NCI-H2029 (cell line): ENCODE results near the gene KL.

Source experiments
- DNase-seq: peaks from one replicate; lab custom pipeline; 2025; lab: John Stamatoyannopoulos, UW

KL gene

DNA sequence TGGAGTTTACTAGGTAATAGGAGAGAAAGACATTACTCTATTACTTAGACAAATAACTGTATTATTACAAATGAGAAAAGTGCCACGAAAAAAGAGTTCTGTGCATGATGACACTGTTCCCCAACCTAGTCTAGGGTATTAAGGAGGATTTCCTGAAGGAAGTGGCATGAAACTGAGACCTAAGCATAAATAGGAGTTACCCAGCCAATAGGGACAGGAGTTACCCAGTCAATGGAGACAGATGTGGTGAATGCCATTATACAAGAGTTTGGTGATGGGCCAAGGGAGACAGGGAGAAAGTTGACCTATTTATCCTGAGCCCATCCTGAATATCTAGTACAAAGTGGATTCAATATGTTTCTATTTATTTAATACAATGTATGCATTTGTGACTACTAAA is 65.4 kb downstream of the KL start:
- no peak for DNase-seq

DNA sequence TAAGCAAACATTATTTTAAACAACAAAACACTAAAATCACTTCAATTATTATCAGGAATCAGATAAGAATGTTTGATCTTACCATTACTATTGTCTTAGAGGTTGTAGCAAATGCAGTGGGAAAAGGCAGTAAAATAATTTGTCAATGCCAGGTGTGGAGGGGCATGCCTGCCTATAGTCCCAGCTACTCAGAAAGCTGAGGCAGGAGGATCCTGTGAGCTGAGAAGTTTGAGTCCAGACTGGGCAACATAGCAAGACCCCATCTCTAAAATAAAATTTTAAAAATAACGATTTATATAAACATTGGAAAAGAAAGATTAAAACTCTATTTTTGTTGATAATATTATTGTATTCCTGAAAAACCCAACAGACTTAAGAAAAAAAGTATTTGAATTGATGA is 66.8 kb downstream of the KL start:
- no peak for DNase-seq

DNA sequence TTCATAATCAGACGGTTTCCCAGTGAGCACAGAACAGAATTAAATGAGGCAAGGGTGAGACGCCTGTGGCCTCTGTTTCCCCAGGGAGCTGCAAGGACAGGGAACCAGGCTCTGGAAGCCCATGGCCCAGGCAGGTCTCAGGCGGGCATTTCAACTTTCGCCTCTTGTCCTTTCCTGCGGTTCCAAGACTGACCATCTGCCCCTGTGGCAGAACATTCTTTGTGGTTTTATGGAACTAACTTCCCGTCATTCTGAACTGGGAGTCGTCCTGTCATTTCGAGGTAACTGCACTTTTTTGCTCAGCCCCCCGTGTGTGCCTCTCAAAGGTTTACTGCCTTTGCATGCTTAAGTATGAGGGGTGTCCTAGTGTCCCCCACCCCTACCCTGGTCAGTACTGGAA is 70.9 kb downstream of the KL start:
- DNase-seq: no peak

DNA sequence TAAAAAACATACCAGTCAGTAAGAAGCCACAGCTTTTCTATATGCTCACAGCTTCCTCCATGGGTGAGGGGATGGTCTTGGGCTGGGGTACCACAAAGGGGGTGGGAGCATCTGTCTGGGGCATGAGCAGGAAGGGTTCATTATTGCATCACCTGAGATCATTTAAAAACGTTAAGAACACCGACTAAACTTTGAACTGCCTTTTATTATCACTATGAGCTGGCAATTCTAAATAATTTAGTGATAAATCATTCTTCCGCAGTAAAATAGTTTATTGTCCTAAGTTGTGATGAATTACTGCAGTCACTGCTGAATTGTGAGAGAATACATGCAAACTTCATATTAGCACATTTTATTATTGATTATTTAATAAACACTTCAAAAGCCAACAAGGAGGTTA is 71.6 kb downstream of the KL start:
- DNase-seq: no peak

DNA sequence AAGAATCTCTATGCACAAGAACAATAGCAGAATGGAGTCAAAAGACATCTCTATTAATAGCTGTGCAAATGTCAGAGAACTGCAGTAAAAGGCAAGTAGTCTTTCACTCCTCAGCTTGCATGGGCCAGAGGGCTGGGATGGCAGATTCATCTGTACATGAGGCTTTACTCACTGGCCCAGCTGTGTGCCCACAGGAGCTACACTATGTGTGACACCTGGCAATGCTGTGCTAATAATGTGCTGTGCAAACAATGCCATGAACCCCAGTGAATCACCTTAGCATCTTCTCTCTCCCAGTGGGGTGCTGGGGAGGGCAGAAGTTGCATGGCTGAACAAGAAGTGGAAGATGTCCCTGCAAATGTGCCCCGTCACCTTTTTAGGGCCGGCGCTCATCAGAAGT is 73.1 kb downstream of the KL start:
- DNase-seq: no peak

DNA sequence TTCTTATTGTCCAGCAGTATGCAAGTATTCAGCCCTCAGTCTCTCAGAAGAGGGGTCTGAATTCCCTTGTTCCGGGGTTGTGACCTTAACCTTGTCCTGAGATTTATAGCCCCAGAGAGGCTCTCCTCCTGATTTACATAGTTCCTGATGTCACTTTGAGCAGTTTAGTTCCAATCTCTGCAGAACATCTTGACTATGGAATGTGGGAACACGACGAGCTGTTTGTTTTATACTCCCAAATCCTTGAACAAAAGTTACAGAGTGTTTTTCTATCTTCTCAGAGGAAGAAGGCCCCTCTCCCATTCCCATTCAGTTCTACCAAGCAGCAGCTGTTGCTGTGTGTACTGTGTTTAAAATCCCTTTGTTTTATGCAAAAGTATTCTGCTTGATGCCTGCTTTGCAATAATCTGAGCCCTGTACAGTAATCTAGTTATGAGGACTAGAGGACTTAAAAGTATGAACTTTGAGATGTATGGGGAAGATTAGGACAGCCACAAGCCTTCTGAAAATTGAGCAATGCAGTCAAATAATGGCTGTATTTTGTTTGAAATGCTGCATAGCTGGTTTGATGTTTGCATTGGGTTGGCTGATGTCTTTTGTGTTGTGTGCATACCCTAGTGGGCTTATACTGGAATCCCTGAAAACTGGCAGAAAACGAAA is 74.7 kb downstream of the KL start:
- DNase-seq: no peak

DNA sequence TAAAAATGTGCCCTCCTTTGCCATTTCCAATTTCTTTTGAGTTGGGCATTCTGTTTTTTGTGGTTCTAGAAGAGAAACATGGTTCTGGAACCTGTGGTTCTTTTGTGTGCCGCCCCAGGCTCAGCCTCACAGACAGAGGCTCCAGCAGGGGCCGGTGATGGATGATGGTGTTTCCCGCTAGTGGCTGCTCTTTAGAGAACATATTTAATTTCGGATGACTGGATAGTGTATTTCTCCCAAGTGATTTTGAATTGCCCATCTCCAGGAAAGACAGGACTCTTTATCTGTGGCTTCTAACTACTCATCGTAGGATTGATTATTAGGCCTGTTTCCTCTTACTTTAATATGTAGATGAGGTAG is 75.2 kb downstream of the KL start:
- DNase-seq: no peak

DNA sequence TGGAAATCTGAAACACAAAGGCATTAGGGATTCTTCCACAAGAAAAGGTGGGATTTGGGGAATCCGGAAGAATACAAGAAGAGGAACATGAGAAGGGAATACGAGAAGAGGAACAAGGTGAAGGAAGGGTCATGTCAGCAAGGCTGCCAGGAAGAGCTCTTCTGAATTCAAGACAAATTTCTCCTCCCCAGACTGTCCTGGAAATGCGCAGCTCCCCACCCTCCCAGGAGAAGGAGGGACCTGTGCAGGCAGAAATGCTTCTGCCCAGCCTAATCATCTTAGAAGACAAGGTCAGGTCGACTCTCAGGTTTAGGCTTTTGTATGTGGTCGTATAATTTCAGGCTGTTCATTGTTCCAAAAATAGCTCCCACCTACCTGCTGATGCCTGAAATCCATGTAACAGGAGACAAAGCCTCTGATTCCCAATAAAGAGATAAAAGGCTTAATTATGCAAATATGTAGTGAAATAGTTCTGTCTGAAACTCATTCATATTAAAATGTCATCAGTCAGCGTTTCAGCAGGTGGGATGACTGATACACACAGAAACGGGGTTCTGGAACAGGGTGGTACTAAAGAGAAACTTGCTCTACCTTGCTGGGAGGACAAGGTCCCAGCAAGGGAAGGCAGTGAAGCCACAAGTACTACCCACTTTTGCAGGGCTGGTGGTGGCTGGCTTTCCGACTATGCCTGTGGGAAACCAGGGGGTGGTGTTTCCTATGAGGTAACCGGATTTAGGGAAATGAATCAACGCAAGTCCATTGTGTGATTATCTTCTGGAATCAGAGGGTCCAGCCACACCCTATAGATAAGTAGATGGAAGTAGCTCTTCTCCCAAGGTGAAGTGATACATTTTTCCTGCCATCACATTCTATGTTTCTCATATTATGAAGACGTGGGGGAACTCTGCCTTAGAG is 76.1 kb downstream of the KL start:
- DNase-seq: no peak

DNA sequence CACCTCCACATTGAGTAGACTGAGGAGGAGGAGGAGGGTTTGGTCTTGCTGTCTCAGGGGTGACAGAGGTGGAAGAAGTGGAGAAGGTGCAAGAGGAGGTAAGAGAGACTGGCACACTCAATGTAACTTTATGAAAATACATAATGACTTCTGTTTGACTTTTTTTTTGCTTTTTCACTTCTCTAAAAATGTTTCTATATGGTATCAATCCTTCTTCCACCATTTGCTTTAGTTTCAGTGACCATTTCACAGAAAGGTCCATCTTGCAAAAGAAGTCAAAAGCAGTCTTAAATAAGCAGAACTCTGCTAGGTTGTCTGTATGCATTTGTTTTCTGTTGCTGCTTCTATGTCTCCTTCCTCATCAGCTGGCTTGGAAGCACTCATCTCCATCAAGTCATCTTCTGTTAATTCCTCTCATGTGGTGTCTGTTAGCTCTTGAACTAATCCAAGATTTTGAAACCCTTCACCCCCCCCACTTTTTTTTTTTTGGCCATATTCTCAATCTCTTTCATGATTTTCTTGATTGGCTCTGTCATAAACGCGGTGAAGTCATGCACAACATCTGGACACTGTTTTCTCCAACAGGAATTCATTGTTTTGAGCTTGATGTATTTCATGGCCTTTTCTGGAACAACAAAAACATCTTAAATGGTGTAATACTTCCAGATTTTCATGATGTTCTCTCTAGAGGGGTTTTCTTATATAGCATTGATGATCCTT is 80.8 kb downstream of the KL start:
- no peak for DNase-seq

DNA sequence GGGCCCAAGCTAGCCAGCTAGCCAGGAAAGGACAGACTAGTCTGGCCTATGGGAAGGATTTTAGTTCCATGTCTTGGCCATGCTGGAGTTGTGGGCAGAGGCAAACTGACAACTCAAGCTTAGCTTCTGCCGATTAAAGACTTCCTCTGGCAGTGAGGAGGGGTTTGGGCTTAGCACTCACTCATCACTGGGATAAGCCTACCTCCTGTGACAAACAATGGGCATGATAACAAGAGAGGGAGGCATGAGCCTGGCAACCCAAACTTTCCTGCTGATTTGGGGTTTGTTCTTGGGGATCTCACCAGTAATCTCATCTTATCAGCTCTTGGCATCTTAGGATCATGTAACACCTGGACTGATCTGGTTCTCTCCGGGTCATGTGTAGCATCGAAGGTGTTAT is 83.6 kb downstream of the KL start:
- DNase-seq: no peak

DNA sequence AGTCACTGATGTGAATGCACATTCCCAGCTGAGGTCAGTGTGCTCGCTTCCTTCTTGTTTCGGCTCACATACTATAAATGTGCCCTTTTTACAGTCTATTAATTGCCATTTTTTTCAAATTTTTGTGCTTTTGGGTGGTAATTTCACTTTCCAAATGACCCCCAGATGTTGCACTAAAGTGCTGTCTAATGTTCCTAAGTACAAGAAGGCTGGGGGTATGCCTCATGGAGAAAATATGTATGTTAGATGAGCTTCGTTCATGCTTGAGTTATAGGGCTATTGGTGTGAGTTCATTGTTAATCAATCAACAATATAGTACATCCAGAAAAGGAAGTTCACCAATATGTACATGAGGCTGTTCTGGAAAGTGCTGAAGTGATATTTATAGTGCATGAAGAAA is 84.7 kb downstream of the KL start:
- no peak for DNase-seq

DNA sequence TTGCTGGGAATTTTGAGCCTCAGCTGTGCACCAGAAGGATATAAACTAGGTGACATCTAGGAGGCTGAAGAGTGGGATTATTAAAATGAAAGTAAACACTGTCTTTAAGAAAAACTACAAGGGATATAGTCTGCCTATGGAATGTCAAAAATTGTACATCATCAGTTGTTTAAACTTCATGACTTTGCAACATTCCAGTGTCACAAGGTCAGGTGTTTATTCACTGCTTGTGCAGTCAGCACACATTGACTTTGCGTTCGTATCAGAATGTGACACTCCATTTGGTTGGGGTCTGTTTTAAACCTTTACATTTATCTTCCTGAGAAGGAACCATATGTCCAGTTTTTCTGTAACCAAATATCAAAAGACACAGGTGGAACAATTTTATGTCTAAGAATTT is 85.6 kb downstream of the KL start:
- no peak for DNase-seq

DNA sequence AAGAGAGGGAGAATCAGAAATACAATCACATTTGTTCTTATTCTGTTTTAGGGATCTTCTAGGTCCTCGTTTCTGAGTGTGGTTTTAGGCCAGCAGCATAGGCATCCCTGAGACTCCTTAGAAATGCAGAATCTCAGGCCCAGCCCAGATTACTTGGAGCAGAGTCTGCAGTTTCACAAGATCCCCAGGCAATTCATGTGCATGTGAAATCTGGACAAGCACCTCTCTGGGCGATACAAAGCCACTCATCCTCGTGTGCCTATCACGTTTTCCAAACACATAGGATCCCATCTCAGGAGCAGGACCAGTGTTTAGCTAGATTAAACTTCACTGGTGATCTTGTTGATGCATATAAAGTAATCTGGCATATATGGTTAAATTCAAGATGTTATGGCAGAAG is 87.2 kb downstream of the KL start:
- no peak for DNase-seq

DNA sequence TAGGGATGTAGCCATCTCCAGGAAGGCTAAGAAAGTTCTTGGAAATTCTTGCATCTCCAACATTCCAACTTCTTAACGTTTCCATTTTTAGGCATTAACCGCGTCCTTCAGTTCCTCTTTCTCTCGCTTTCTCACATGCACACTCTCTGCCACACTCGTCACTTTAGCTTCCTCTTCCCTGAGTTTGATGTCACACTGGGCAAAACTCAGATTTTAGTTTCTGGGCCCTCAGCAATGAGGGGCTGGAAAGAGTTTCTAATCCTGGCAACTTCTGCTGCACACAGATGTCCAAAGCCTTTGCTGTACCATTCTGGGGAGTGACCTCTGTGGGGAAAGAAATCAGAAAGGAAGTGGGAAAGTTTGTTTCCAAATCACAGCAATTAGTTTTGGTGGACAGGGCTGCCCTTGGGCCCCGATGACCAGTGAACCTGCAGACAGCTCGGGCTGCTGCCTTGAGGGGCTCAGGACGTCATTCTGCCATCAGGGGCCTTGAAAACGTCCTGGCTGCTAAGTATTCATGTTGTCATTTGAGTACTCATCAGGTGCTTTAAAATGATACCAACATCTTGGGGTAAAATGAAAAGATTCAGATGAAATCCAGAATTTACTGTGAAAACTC is 89.3 kb downstream of the KL start:
- no peak for DNase-seq

DNA sequence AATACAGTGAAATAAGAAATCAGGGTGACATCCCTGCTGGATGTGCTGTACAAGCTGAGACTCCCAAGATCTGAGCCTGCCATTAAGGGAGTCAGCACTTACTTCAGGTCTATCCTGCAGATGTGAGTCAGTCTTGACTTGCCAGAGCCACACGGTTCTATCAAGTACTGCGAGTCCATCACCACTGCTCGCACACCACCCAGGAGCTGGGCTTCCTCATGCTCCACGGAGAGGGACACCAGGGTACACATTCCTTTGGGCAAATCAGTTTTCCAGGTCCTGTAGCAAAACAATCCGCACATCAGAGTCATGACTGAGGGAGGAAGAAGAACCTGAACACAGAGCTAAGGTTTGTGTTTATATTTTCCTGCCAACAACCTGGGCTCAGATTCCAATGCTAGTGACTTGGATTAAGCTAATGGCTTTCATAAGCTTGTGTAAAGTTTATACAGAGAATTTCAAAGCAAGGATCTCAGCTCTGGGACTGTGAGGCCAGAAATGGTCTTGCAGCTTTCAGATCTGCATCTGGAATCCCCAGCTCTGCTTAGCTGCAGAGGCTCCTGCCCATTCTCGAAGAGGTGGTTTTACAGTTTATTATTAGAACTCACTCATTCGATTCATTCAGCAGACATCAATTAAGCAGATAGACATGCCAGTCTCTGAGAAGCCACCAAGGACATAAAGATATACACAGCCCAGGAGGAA is 90.6 kb downstream of the KL start:
- no peak for DNase-seq

DNA sequence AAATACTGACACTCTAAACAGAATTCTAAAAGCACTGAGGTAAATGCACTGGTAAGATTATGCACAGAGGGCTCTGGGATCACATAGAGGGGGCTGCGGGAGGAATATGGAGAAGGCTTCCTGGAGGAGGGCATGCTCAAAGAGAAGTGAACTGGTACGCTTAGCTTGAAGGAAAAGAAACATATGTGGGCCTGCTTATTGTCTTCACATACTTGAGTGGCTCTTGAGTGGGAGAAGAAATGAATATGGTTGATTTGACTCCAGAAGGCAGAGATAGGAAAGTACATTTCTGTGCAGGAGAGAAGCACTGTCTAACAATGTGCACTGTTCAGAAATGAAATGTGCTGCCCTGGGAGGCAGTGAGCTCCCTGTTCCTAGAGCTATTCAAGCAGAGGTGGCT is 91.1 kb downstream of the KL start:
- DNase-seq: no peak

DNA sequence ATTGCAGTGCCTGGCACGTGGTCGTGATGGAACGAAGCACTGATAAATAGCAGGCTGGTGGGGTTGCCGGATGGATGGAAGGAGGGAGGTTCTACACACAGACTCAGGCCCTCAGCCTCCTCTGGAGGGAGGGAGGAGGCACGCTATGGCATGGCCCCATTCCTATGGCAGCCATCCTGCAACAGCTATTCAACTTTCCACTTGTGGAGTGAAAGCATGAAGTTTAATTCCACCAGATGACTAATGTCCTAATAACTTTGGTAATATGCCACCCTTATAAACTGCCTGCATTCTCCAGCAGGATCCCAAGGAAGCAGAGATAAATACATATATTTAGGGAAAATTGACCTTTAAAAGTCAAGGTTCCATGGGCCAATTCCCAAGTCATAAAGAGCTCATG is 92.4 kb downstream of the KL start:
- no peak for DNase-seq

DNA sequence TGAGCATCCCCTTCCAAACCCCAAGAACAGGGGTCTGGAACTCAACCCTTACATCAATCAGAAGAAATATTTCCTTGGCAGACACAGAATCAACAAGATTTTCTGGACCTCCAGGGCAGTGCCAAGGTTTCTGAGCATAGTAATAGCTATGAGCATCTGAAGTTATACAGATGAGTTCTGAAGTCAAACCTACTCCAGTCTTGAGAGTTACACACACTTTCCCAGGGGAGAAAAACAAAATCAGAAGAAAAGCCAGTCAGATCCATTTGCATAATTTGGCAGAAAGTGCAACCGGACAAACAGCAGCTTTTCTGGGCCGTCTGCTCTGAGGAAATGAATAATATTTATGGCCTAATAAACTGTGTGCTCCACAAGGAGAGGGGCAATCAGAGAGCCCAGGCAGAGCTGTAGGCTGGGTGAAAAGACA is 93.1 kb downstream of the KL start:
- DNase-seq: no peak

DNA sequence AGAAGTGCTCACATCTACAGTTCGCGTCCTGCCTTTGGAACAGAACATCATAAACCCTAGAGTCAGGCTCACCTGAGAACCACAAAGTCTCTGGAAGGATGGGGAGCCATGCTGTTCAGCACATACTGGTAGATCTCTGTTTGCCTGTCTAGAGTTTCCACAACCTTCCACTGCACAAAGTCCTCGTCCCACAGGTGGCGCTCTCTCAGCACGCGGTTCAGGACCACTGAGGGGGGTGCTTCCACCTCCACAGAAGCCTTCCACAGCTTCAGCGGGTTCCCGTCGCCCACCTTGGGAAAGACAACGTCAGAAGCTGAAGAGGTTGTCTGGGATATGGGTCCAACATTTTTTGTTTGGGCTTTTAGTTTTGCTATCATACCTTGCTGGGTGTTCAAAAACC is 93.6 kb downstream of the KL start:
- no peak for DNase-seq

DNA sequence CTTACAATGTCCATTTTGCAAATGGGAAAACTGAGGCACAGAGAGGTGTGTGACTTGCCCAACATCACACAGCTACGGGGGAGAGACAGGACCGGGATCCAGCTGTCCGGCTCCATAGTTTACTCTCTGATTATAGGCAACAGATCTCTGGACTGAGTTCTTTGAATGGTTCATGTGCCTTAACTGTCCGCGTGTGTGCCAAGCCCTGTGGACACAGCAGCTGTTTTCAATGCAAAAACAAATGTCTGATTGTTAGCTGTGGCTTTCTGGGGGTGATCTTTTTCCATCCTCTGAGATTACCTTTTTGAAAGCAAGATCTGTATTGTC is 94.1 kb downstream of the KL start:
- DNase-seq: no peak

DNA sequence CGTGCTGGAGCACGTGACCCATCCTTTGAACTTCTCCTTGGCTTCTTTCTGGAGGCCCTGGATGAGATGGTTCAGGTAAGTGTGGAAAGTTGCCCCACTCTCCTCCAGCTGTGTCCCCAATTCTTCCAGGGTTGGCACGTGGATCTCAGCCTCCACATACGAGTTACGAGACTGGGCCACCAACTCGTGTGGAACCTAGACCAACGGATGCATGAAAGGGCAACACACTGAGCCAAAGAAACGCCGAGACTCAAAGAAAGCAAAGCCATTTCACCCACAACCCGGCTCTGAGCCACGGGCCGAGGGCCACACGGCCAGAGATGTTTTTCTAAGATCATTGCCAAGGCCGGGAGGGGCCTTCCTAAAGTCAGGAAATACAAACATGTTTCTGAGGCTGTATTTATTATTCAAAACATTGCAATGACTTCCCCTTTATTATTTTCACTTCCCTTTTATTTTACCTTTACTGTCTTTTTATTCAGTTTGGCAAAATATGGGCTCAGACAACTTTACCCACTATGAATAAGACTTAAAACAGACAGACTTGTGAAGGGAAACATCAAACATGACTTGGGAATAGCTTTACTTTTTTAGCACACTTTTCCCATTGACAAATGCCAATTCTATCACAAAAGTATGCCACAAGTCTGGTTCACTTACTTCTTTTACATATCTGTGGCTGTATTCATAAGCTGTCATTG is 94.6 kb downstream of the KL start:
- no peak for DNase-seq
